Upper lobe of right lung (tissue), 1 donor: Measurements from ENCODE around the gene RRH. TPM values are rescaled to one million over a fixed set of nuclear protein-coding genes. Genes with fewer than 3 reads are reported as not detected.
"Not testable (repeated sequence)": the region's sequence is repeated elsewhere in the genome, so short reads cannot be mapped to it uniquely, and the experiment has no call there.

ENCODE experiments used
- ATAC-seq: fragments of 200-7000 bp; cut with Tn5 transposase; one replicate; pipeline ENCODE4 v1.9.1; 2020; ENCODE audit warnings: mild to moderate bottlenecking, moderate library complexity
- DNase-seq: peaks from one replicate; pipeline ENCODE4 v3.0.0-alpha.2; 2020
- H3K27ac ChIP-seq: fragments of 200-600 bp; one replicate; pipeline ENCODE4 v1.8.0; 2022
- H3K27me3 ChIP-seq: fragments of 200-600 bp; one replicate; pipeline ENCODE4 v1.8.0; 2022; ENCODE audit warnings: mild to moderate bottlenecking
- H3K36me3 ChIP-seq: fragments of 200-600 bp; one replicate; pipeline ENCODE4 v1.8.0; 2022
- H3K4me1 ChIP-seq: fragments of 200-600 bp; one replicate; pipeline ENCODE4 v1.8.0; 2022
- H3K4me3 ChIP-seq: fragments of 200-600 bp; one replicate; pipeline ENCODE4 v1.8.0; 2022; ENCODE audit warnings: mild to moderate bottlenecking
- H3K9me3 ChIP-seq: fragments of 200-600 bp; one replicate; pipeline ENCODE4 v1.8.0; 2022
- intact Hi-C: fragments of 100-400 bp; cut with DNase I; formaldehyde crosslinking; loops from one replicate; pipeline ENCODE4 v1.11.0; 2022
- total RNA-seq: library from RNA; stranded (reverse); fragmentation: NEBNext Ultra II Directional; extraction: Animal tissue kit (Norgen Biotek cat#: 25700); gene quantifications from one replicate; pipeline ENCODE4 v1.2.1, GENCODE V29; 2021
- TF ChIP-seq, protein P1 (sequence below): fragments of 200-600 bp; IDR thresholded peaks from one replicate; pipeline ENCODE4 v1.8.0; 2022; ENCODE audit warnings: antibody characterized with exemption
- donor health status: DM: no; HTN: yes; CAD: no; lungs with severe emphysema.

Gene RRH
- total RNA-seq, 1 donor from 2014 or later: not detected

DNA sequence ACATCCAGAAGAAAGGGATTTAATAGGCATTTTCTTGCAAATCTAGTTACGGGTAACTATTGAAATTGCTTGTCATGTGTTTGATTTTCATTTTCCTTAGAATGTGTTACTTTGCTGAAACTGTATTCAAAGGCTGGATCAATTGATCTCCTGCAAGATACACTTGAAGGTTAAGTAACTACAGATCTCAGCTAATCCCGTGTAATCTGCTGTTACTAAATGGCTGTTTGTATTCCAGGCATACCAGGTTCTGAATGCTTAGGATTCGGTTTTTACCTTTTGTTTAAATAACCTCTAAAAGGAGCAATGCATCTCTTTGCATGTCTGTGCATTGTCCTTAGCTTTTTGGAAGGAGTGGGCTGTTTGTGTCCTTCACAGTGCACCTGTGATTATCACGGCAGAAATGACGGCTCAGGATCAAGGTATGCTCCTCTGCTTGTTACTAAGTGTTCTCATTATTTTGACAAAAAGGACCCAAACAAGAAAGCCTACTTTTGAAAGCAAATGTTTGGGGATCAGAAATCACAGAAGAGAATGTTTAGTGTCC, 20.2 kb downstream of the RRH start, which contains the start of gene LRIT3:
Gene LRIT3 (plus strand): TSS at position 212 of the 547 bp plus-strand sequence. CDS start 95 bp downstream, at position 307.
- DNase-seq (no peak), ATAC-seq (no peak)
- Histone ChIP-seq H3K36me3 (no peaks in the 10 kb centered on the region), H3K9me3 (no peaks in the 10 kb centered on the region), H3K27me3 (no peaks in the 10 kb centered on the region), H3K27ac (no peak within 1 kb of the TSS), H3K4me1 (no peaks in the 10 kb centered on the region), H3K4me3 (no peak within 1 kb of the TSS)
- intact Hi-C loops: no loop called here
- TF ChIP-seq, protein P1, sequence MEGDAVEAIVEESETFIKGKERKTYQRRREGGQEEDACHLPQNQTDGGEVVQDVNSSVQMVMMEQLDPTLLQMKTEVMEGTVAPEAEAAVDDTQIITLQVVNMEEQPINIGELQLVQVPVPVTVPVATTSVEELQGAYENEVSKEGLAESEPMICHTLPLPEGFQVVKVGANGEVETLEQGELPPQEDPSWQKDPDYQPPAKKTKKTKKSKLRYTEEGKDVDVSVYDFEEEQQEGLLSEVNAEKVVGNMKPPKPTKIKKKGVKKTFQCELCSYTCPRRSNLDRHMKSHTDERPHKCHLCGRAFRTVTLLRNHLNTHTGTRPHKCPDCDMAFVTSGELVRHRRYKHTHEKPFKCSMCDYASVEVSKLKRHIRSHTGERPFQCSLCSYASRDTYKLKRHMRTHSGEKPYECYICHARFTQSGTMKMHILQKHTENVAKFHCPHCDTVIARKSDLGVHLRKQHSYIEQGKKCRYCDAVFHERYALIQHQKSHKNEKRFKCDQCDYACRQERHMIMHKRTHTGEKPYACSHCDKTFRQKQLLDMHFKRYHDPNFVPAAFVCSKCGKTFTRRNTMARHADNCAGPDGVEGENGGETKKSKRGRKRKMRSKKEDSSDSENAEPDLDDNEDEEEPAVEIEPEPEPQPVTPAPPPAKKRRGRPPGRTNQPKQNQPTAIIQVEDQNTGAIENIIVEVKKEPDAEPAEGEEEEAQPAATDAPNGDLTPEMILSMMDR: no peak

DNA sequence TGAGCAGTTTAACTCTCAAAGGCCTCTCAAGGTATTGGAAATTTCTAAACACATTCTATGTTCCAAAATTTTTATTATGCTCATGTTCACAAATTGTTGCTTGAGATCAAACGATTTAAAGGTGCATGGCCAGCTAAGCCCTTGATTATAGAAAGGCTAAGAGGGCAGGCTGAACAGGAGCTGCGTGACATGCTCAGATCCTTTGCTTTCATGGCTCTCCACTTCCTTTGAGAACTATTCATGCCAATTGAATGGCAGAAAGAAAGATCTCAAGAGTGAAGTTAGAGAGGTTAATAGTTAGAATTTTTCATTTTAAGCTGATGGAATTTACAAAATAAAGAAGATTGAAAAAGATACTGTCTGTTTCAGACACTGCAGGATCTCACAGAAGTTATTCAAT, 20.7 kb downstream of the RRH start:
- Histone ChIP-seq H3K4me3 (no peak overlapping the region), H3K9me3 (no peaks in the 10 kb centered on the region), H3K27ac (no peak overlapping the region), H3K4me1 (no peaks in the 10 kb centered on the region), H3K36me3 (no peaks in the 10 kb centered on the region), H3K27me3 (no peaks in the 10 kb centered on the region)
- DNase-seq (no peak), ATAC-seq (no peak)
- TF ChIP-seq, protein P1: no peak
- intact Hi-C loops: no loop called here

DNA sequence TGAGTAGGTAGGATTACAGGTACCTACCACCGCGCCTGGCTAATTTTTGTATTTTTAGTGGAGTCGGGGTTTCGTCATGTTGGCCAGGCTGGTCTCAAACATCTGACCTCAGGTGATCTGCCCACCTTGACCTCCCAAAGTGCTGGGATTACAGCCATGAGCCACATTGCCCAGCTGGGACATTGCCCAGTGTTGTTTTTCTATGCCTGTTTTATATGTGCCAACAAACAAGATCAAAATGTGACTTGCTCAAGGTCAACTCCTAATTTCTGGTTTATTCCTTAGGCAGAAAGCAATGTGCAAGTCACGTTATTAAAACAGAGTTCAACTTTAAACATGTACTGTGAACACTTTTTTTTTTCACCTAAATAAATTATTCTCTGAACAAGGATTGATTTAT, 22.8 kb downstream of the RRH start:
- H3K27ac ChIP-seq: no peak overlapping the region
- no peaks in the 10 kb centered on the region for H3K36me3 ChIP-seq
- H3K27me3 ChIP-seq: no peaks in the 10 kb centered on the region
- TF ChIP-seq, protein P1: no peak
- DNase-seq (no peak), ATAC-seq (no peak)
- H3K9me3 ChIP-seq: no peaks in the 10 kb centered on the region
- H3K4me1 ChIP-seq: no peaks in the 10 kb centered on the region
- no peak overlapping the region for H3K4me3 ChIP-seq
- intact Hi-C loops: no loop called here

DNA sequence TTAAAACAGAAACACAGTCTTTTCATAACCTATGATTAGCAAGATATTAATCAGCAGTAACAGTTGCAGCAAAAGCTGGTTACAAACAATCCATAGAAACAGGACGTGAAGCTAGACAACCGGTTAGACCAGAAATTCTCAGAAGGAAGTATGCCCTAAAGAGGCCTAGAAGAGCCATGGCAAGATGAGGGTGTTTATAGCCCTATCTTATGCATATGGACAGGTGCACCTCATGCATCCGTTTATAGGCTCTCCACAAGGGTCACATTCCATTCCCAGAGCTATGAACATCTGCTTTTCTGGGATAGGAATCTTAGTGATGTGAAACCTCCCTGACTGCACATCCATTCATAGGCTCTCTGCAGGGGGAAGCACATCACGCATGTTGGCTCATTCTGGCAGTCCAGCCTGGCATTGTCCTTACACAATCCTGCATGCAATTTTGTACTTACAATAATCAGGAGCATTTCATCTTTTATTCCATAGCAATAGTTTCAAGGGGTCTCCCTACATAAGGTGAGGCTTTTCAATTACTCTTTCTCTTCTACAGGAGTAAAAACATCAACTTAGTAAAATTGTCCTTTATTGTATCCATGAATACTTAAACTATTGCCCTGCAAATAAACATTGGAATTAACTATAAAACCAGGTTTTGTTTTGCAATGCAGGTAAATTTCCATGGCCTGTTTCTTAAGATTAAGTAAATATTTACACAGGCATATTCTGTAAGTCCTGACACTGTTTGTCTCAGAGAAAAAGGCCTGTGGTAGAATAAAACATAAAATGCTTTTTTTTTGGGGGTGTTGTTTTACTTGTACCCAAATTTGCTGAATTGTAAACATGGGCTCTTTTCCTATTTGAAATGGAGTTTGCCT, 31.9 kb downstream of the RRH start:
- H3K4me3 ChIP-seq, H3K36me3 ChIP-seq, H3K9me3 ChIP-seq, H3K27ac ChIP-seq, H3K27me3 ChIP-seq, intact Hi-C loops, H3K4me1 ChIP-seq, ATAC-seq, DNase-seq: not testable (repeated sequence)

DNA sequence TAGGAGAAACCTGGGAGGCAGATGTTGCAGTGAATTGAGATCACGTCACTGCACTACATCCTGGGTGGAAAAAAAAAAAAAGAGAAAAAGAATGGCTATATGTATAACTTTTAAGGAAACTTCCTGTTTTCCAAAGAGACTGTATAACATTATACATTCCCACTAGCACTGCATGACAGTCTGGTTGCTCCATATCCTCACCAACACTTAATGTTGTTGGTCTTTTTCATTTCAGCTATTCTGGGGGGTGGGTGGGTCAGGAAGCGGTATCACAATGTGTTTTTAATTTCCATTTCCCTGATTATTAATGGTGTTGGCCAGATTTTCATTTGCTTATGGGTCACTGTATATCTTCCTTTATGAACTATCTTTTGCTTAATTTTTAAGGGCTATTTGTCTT, 33.5 kb downstream of the RRH start:
- no peak overlapping the region for H3K27ac ChIP-seq
- TF ChIP-seq, protein P1: no peak
- intact Hi-C loops: no loop called here
- no peaks in the 10 kb centered on the region for H3K9me3 ChIP-seq
- DNase-seq: no peak
- no peaks in the 10 kb centered on the region for H3K27me3 ChIP-seq
- ATAC-seq: no peak
- H3K4me3 ChIP-seq: no peak overlapping the region
- H3K4me1 ChIP-seq: no peaks in the 10 kb centered on the region
- H3K36me3 ChIP-seq: no peaks in the 10 kb centered on the region

DNA sequence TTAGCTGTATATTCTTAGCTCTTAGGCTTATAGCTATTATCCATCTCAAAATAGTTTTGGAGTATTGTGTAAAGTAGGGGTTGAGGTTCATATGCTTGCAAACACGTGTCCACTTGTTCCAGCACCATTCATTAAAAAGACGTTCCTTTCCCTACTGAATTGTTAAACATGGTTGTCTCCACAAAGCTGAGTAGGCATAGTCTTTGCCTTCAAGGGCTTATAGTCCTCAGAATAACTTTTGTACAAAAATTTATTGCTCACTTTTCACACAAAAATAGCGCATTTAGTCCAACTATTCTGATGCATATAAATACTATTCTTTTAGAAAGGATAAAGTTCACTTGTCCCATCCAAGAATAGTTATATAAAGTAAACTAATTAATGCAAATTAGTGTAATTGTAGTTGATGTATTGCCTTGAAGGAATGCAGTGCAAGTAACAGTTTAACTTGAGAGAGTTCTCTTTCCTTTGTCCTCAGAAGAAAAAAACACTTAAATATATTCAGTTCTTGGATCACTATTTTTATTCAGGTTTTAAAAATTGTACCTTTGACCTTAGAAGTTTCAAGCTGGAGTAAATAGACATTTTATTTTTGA, 34.2 kb downstream of the RRH start:
- Histone ChIP-seq H3K36me3 (no peaks in the 10 kb centered on the region), H3K27ac (no peak overlapping the region), H3K9me3 (no peaks in the 10 kb centered on the region), H3K4me3 (no peak overlapping the region), H3K27me3 (no peaks in the 10 kb centered on the region), H3K4me1 (no peaks in the 10 kb centered on the region)
- DNase-seq (no peak), ATAC-seq (no peak)
- intact Hi-C loops: no loop called here
- TF ChIP-seq, protein P1: no peak
